Keratinocyte (primary cell): ENCODE measurements around the gene C9orf85. TPM values are rescaled to one million over a fixed set of nuclear protein-coding genes. Genes with fewer than 3 reads are reported as not detected.

ENCODE experiments used
- DNase-seq: peaks from one replicate; pipeline ENCODE4 v3.0.0-alpha.2; 2011; ENCODE audit warnings: low read depth, missing footprints, low spot score
- FAIRE-seq: peaks from 2 replicates; lab custom pipeline; 2011; peaks lifted over from hg19 to GRCh38; lab: Jason Lieb, UNC
- H2AFZ ChIP-seq: 2 replicates; pipeline ENCODE4 v1.6.0; 2012; ENCODE audit warnings: low read length, control low read depth, inconsistent platforms; ENCODE audit not compliant: control insufficient read depth
- H3K27ac ChIP-seq: 2 replicates; pipeline ENCODE4 v1.5.1; 2011; ENCODE audit warnings: low read length; ENCODE audit not compliant: control insufficient read depth, insufficient read depth
- H3K27me3 ChIP-seq: 3 replicates; pipeline ENCODE4 v1.6.0; 2011; ENCODE audit warnings: low read length; ENCODE audit not compliant: control insufficient read depth, insufficient read depth; ENCODE audit errors: extremely low read depth
- H3K36me3 ChIP-seq, 2 experiments: 2 replicates in 1 of 2; 3 replicates in 1 of 2; pipeline ENCODE4 v1.5.1; 2011; ENCODE audit warnings: low read length in 2 of 2, mild to moderate bottlenecking in 1 of 2; ENCODE audit not compliant: control insufficient read depth in 2 of 2, insufficient read depth in 2 of 2; ENCODE audit errors: extremely low read depth in 1 of 2
- H3K4me1 ChIP-seq: 3 replicates; pipeline ENCODE4 v1.5.1; 2011; ENCODE audit warnings: low read length; ENCODE audit not compliant: control insufficient read depth, insufficient read depth; ENCODE audit errors: extremely low read depth
- H3K4me2 ChIP-seq: 3 replicates; pipeline ENCODE4 v1.6.0; 2011; ENCODE audit warnings: low read depth, low read length; ENCODE audit not compliant: control insufficient read depth, insufficient read depth; ENCODE audit errors: extremely low read depth
- H3K4me3 ChIP-seq, 3 experiments: fragments of 200-600 bp in 1 of 3; sonication (generic) in 1 of 3; 2 replicates in 2 of 3; 3 replicates in 1 of 3; pipeline ENCODE4 v1.5.1; 2011 to 2016; ENCODE audit warnings: low read length in 3 of 3, mild to moderate bottlenecking in 3 of 3, control low read depth in 2 of 3, inconsistent platforms in 1 of 3, low read depth in 1 of 3, mixed read lengths in 1 of 3, mixed run types in 1 of 3, moderate library complexity in 1 of 3; ENCODE audit not compliant: control insufficient read depth in 2 of 3, insufficient read depth in 2 of 3; ENCODE audit errors: extremely low read depth in 1 of 3
- H3K79me2 ChIP-seq: 2 replicates; pipeline ENCODE4 v1.6.0; 2012; ENCODE audit warnings: low read length; ENCODE audit not compliant: control insufficient read depth, insufficient read depth
- H3K9ac ChIP-seq: 3 replicates; pipeline ENCODE4 v1.6.0; 2011; ENCODE audit warnings: low read length; ENCODE audit not compliant: control insufficient read depth, insufficient read depth; ENCODE audit errors: extremely low read depth
- H3K9me1 ChIP-seq: 3 replicates; pipeline ENCODE4 v1.6.0; 2011; ENCODE audit warnings: low read length; ENCODE audit not compliant: control insufficient read depth, insufficient read depth; ENCODE audit errors: extremely low read depth
- H3K9me3 ChIP-seq: 2 replicates; pipeline ENCODE4 v1.5.1; 2012; ENCODE audit warnings: low read depth, low read length; ENCODE audit not compliant: control insufficient read depth
- H4K20me1 ChIP-seq: 3 replicates; pipeline ENCODE4 v1.6.0; 2011; ENCODE audit warnings: low read length; ENCODE audit not compliant: control insufficient read depth, insufficient read depth; ENCODE audit errors: extremely low read depth
- EZH2 ChIP-seq: IDR thresholded peaks from one replicate; pipeline ENCODE4 v1.6.1; 2012; ENCODE audit warnings: inconsistent platforms, mild to moderate bottlenecking, low read length, moderate library complexity
- dilution Hi-C: fragments of 300-500 bp; cut with MboI; formaldehyde crosslinking; loops from one replicate; pipeline ENCODE4 v1.7.0; 2020; ENCODE audit warnings: low sequenced_read_pairs; ENCODE audit not compliant: extremely low pct_ligation_motif_present
- polyA plus RNA-seq, 5 experiments: library from polyadenylated mRNA; depleted of rRNA in 3 of 5; stranded (reverse) in 3 of 5; stranded (forward) in 1 of 5; unstranded in 1 of 5; fragments of >200 nt; gene quantifications; 1 replicate in 1 of 5; 2 replicates in 3 of 5; 3 replicates in 1 of 5; pipeline versions ENCODE4 v1.2.1 to v1.2.3, GENCODE V29; 2011 to 2012; ENCODE audit warnings: missing spikeins in 2 of 5, low read depth in 1 of 5, low replicate concordance in 1 of 5
- TF ChIP-seq, protein P1 (sequence below), 3 experiments: IDR thresholded peaks in 1 of 3; conservative IDR thresholded peaks in 1 of 3; optimal IDR thresholded peaks in 1 of 3; 2 replicates in 2 of 3; 3 replicates in 1 of 3; pipeline versions ENCODE3 to v1.5.1; 2011; ENCODE audit warnings: low read length in 3 of 3, mild to moderate bottlenecking in 3 of 3, moderate library complexity in 2 of 3, control low read depth in 1 of 3, inconsistent platforms in 1 of 3; ENCODE audit not compliant: insufficient read depth in 2 of 3; ENCODE audit errors: extremely low read depth in 1 of 3

Gene C9orf85
- polyA plus RNA-seq, 1 donor (not counting 4 experiments of a cell fraction or from before 2014, with no cell fraction given): 18.2 TPM

DNA sequence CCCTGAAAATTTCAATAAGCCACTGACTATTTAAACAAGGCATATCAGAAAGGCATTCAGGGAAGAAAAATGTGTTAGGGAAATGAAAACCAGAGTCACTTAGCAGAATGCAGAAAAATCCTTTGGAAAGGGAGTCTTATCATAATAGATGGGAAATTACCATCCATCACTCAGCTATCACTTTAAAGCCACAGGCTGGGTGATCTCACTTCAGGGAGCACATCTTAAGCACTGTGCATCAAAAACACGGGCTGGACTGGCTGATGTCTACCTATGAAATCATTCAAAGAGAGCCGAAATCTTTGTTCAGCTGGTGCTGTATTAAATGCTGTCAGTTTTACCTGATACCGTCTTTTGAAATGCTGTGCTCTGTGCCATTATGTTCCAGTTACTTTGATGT lies 75.5 kb downstream of the C9orf85 start:
- no peak overlapping the region for H3K4me3 ChIP-seq
- H3K36me3 ChIP-seq: no peaks in the 10 kb centered on the region
- TF ChIP-seq, protein P1, sequence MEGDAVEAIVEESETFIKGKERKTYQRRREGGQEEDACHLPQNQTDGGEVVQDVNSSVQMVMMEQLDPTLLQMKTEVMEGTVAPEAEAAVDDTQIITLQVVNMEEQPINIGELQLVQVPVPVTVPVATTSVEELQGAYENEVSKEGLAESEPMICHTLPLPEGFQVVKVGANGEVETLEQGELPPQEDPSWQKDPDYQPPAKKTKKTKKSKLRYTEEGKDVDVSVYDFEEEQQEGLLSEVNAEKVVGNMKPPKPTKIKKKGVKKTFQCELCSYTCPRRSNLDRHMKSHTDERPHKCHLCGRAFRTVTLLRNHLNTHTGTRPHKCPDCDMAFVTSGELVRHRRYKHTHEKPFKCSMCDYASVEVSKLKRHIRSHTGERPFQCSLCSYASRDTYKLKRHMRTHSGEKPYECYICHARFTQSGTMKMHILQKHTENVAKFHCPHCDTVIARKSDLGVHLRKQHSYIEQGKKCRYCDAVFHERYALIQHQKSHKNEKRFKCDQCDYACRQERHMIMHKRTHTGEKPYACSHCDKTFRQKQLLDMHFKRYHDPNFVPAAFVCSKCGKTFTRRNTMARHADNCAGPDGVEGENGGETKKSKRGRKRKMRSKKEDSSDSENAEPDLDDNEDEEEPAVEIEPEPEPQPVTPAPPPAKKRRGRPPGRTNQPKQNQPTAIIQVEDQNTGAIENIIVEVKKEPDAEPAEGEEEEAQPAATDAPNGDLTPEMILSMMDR (optimal IDR thresholded peaks at IDR 0.05 in 1 of 3, IDR thresholded peaks at IDR 0.05 in 1 of 3, conservative IDR thresholded peaks at IDR 0.05 in 1 of 3; ENCODE audit: extremely low read depth in 1 of 3, insufficient read depth in 2 of 3, low read length in 3 of 3): no peak
- TF ChIP-seq EZH2: no peak
- no peaks in the 10 kb centered on the region for H3K9me3 ChIP-seq
- H3K9ac ChIP-seq: no peak overlapping the region
- DNase-seq: no peak
- H3K27ac ChIP-seq: no peak overlapping the region
- no peaks in the 10 kb centered on the region for H3K27me3 ChIP-seq
- H2AFZ ChIP-seq: no peak overlapping the region
- no peak overlapping the region for H3K4me2 ChIP-seq
- H4K20me1 ChIP-seq: no peaks in the 10 kb centered on the region
- dilution Hi-C loops: no loop called here
- peaks cover 8% of the 10 kb centered on the region for H3K4me1 ChIP-seq
- no peak for FAIRE-seq
- no peaks in the 10 kb centered on the region for H3K9me1 ChIP-seq
- no peaks in the 10 kb centered on the region for H3K79me2 ChIP-seq

DNA sequence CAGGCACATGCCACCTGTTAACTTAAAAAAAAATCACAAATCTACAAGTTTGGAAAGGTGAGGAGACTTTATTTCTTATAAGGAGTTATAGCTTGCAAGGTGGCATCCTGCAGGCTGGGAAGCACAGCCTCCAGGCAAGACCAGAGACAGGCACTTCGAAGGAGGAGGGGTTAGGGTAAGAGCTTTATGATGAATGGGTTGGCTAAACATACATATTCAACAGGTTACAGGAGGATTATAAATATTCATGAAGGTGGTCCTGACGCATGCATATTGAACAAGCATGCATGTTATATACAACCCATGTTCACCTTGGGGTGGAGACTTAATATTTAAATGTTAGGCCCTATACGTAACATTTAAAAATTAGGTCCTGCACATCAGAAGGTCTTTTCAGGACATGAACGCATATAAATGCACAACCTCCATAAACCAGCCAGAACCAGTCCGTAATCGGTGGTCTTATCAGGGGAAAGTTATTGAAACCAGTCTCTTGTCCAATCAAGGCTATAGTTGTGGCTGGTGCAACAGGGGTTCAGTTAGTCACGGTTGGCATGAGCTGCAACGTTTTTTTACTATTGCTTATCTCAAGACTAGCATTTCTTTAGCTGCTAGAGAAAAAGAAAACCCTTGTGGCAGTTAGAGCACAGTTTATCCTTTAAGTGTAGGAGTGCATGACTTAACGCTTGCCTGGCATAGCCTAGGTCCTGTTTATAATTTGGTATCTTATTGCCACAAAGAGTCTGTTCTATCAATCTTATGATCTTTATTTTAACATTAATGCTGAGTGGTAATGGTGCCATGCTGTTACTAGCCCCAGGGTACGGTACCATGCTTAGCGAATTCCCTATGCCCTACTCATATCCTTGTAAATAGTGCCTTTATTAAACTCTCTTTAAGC lies 76.3 kb downstream of the C9orf85 start:
- H3K27me3 ChIP-seq: no peaks in the 10 kb centered on the region
- H3K9me1 ChIP-seq: no peaks in the 10 kb centered on the region
- no peaks in the 10 kb centered on the region for H3K9me3 ChIP-seq
- dilution Hi-C loops: no loop called here
- H3K27ac ChIP-seq: no peak overlapping the region
- no peak for TF ChIP-seq EZH2
- TF ChIP-seq, protein P1 (optimal IDR thresholded peaks at IDR 0.05 in 1 of 3, IDR thresholded peaks at IDR 0.05 in 1 of 3, conservative IDR thresholded peaks at IDR 0.05 in 1 of 3; ENCODE audit: extremely low read depth in 1 of 3, insufficient read depth in 2 of 3, low read length in 3 of 3): no peak
- H2AFZ ChIP-seq: no peak overlapping the region
- H3K9ac ChIP-seq: no peak overlapping the region
- no peaks in the 10 kb centered on the region for H4K20me1 ChIP-seq
- FAIRE-seq: no peak
- no peak for DNase-seq
- H3K4me2 ChIP-seq: no peak overlapping the region
- H3K79me2 ChIP-seq: no peaks in the 10 kb centered on the region
- H3K4me1 ChIP-seq: peaks cover 8% of the 10 kb centered on the region
- no peaks in the 10 kb centered on the region for H3K36me3 ChIP-seq
- H3K4me3 ChIP-seq: no peak overlapping the region
